Measurements from ENCODE around the gene PHACTR2.
"Not testable (repeated sequence)": the region's sequence is repeated elsewhere in the genome, so short reads cannot be mapped to it uniquely, and the experiment has no call there.

PHACTR2 gene

GRCh38 chr6:143873600-143873999, 195.8 kb downstream of the PHACTR2 start:
- not testable (repeated sequence) for DNase-seq

- not testable (repeated sequence) for DNase-seq
Measured at GRCh38 chr6:143874503-143874902, 196.7 kb downstream of the PHACTR2 start.

DNA sequence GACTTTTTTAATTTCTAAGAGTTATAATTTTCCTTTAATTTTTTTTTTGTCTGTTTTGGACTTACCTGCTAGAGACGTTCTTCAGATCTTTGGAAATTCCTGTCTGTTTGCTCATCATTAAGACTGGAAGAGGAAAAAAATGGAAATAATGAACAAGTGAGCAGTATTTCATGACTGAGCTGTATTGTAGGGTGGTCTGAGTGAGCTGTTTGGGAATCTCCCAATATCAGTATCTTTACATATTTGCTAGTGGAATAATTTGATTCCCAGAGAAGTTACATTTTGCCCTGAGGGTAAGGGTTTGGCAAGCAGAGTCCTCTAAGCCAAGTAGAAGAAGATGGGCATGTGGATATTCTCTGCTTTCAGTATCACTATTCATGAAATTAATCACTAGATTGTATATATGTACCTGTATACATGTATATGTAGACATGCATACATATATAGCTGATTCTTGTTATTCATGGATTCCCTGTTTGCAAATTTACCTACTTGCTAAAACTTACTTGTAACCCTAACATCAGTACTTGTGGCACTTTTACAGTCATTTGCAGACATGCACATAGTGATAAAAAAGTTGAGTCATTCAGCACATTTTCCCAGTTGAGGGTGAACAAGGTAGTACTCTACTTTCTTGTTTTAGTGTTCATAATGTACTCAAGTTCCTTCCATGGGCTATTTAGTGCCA, 200.0 kb downstream of the PHACTR2 start:
- no peak for DNase-seq

DNA sequence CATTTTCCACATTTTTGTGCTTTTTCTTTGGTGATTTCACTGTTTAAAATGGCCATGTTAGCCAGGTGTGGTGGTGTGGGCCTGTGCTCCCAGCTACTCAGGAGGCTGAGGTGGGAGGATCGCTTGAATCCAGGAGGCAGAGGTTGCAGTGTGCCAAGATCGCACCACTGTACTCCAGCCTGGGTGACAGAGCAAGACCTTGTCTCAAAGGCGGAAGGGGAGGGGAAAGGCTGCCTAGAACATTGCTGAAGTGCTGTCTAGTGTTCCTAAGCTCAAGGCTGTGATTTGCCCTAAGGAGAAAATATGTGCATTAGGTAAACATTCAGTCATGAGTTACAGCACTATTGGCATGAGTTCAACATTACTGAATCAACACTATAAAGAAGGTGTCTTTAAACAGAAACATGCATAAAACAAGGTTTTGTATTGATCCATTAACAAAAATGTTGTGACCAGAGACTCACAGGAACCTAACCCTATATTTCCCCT, 200.6 kb downstream of the PHACTR2 start:
- DNase-seq, result no peak

DNA sequence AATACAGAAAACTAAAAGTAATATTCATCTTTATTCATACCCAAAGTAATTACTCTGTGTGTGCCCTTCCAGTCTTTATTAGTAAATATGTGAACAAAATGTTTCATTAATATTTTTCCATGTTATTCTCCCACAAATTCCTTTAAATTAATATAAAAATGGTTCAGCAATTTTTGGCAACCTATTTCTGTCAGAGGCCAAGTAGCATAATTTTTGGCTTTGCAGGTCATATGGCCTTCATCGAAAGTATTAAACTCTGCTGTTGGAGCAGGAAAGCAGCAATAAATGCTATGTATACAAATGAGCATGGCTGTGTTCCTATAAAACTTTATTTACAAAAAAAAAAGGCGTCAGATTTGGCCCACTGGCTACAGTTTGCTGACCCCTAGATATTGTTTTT, 202.6 kb downstream of the PHACTR2 start:
- DNase-seq, result no peak
